Mesenteric fat pad (tissue), 1 donor: ENCODE data around the gene METAP1D. TPM values are rescaled to one million over a fixed set of nuclear protein-coding genes. Genes with fewer than 3 reads are reported as not detected.
"Not testable (repeated sequence)": the region's sequence is repeated elsewhere in the genome, so short reads cannot be mapped to it uniquely, and the experiment has no call there.

ENCODE experiments used
- DNase-seq: peaks from one replicate; pipeline ENCODE4 v3.0.0-alpha.2; 2020; ENCODE audit warnings: low spot score
- total RNA-seq: library from RNA; stranded (reverse); fragmentation: NEBNext Ultra II Directional; extraction: Animal tissue kit (Norgen Biotek cat#: 25700); gene quantifications from one replicate; pipeline ENCODE4 v1.2.1, GENCODE V29; 2021
- donor health status: DM: yes; HTN: yes; CAD: no.

The METAP1D gene
- total RNA-seq, 1 donor from 2014 or later: 5.5 TPM

DNA sequence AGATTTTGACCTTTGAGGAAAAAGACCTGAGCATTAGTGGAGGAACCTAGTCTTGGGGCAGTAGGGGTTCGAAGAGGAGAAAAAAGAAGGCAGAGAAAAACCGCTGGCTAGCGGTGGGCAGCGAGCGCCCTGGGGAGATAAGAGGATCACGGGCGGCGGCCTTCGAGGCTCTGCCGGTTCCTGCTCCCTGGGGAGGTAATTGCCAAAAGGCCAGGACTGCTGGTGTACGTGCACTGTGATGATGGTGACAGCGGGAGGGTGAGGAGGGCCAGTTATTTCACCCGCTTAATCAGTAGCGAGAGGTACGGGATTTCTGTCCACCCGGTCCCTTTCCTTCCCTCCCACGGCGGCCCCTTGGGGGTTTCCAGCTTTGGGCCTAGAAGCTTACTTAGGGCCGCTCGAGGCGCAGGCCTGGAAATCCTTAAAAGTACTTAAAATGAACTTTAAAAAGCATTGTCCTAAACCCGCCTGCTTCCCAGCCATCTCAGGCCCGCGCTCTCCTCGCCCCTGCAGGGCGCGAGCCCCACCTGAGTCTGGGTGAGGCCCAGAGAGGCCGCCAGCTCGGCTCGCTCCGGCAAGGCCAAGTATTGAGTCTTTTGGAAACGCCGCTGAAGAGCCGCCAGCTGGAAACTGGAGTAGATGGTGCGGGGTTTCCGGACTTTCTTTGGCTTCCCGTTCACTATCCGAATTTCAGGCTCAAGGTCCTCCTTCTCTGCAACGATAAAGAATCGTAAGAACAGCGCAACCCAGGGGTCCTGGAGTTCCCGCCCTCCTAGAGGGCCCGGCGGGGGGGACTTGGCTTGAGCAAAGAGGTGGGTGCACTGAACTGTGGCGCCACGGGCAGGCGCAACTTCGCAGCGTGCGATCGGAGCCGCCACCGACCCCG is 101.4 kb downstream of the METAP1D start:
- no peak for DNase-seq

- no peak for DNase-seq
Measured at GRCh38 chr2:172101821-172102390, 102.2 kb downstream of the METAP1D start.

DNA sequence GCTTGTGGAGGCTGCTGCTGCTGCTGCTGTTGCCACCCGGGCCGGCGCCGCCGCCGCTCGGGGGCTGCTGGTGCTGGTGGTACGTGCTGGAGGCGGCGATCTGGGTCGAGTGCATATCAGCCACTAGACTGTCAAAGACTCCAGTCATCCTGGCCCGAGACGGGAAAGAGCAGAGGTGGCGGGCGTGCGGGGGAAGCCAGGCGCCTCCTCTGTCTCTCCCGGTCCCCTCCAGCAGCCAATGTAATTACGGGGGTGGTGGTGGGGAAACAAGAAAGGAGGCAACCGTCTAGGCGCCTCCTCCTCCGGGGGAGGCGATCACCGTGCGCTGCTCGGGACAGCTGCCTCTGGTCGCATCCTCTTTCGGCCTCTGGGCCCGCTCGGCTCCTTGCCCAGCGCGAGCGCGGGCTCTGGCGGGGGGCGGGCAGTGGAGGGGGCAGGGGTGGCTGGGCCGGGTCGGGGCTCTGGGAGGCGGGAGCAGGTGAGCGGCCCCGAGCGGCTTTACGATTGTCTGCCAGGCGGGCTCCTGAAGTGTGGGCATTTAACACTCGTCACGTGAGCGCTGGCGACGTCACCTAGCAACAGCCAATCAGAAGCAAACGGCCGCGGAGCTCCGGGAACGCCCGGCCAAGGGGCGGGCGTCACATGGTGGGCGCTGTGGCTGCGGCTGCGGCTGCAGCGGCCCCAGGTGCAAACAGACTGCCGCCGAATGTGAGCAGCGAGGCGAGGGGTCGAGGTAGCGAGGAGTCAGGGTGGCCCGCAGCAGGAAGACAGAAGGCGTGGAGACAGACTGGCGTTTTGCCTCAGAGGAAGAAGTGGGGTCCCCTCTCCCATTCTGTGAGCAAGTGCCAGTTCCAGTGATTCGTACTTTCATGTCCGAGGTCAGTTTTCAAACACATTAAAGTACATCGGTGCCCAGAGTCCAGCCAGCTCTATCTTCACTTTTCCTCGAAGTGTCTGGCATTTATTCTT is 102.9 kb downstream of the METAP1D start, which contains the start of gene DLX2:
TSS of gene DLX2 (minus strand) at position 510 of the 969 bp plus-strand sequence. CDS start at position 148, 362 bp downstream.
- DNase-seq: no peak

GRCh38 chr2:172103471-172104272 is 103.9 kb downstream of the METAP1D start:
- no peak for DNase-seq

- DNase-seq: no peak
Measured at GRCh38 chr2:172105471-172106107, 105.8 kb downstream of the METAP1D start.

DNA sequence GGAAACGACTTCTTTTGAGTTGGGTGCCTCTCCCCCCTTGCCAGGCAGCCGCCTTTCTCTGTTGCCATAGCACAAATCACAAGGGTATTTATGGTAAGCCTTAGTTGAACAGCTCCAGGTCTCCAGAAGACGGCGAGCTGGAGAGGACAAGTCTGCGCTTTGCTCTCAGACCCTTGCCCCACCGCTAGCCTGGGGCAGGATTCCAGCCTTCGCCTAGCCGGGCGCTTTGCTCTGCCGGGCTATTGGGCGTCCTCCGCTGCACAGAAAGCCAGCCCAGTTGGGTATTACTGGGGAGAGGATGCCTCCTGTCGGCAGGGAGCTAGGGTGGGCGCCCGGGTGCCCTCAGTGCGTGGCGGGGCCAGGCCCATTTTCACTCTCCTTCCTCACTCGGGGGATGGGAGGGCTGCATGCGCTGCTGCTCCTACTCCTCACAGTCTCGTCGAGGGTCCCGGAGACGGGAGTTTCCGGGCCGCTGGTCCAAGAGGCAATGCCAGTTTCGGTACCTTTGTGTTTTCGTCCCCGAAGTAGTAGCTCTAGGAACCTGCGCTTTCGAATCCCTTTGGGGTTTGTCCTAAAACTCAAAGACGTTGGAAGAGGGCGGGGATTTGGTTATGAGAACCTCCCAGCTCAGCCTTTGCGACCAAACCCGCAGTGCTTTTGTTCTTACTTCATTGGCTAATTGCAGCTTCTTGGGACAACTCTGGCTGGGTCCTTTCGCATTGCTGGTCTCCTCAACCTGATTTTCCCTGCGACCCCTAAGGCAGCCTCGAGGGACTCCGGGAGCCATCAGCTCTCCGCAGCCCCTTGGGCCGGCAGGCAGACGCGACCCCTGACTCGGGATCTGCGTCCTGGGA is 106.6 kb downstream of the METAP1D start:
- no peak for DNase-seq

DNA sequence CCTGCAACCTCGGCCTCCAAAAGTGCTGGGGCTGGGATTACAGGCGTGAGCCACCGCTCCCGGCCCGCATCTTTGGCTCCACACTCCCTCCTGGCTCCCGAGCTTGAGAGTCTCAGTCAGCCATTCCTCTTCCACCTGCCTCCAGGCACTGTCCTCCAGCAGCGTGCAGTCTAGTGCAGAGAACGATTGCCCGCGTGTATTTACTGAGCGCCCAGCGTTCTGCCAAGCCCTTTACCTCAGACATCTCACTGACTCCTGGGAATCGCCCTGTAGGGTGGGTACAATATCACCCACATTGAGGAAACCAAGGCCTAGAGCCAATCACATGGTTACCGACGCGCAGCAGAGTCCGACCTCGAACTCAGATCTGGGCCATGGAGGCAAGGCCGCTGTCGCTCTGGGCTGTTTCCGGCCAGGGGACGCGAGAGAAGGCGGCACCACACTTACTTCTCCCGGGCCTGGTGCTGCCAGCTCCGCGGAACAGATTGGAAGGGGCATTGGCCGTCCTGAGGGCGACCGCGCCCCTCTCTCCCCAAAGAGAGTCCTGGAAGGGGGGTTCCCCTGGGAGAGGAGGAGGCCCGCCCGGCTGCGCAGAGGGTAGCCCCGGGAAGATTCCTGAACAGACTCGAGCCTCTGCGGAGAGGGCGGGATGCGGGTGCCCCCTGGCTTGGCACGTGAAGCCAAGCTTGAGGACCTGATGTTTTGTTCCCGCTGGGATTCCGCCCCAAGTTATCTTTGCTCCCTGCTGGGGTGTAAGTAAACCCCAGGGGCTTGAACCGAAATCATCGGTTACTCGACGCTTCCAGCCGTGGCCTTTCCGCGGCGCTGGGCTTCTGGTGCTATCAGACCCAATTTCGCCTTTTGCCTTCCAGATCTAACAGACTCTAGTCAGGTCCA is 108.2 kb downstream of the METAP1D start:
- DNase-seq: no peak

DNA sequence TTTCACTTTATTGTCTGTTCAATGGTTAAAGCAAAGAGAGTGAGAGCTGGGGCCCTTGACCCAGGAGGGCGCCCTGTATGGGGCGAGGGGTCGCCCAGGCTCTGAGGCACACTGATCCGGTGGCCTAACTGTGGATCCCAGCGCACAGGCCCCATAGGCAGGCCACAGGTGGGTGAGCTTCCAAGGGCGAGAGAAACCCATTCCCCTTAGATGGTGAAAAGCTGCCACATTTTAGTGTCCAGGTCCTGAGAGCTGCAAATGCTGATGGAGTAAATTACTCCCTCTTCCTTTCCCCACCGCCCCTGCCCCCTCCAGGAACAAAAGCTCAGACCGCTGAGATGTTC is 108.8 kb downstream of the METAP1D start:
- DNase-seq: no peak

- DNase-seq: no peak
Measured at GRCh38 chr2:172109256-172109987, 109.7 kb downstream of the METAP1D start.

GRCh38 chr2:172109988-172110811 is 110.4 kb downstream of the METAP1D start:
- DNase-seq: no peak

GRCh38 chr2:172113617-172114016 is 113.9 kb downstream of the METAP1D start:
- DNase-seq: no peak

GRCh38 chr2:172114176-172114575 is 114.4 kb downstream of the METAP1D start:
- DNase-seq: not testable (repeated sequence)

DNA sequence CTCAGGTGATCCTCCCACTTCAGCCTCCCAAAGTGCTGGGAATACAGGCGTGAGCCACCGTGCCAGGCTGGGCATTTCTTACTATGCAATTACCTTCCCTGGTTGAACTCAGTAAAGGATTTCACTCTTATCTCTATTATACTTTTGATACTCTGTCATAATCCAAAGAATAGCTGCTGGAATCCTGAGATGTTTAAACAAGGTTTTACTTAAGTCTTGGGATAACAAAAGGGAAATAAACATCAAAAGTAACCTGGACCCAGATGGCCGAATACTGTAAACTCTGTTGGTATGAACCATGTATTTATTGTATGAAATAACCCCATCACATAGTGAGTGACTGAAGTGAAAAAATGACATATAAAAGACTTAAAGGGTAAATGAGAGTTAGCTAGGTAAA is 114.8 kb downstream of the METAP1D start:
- no peak for DNase-seq

DNA sequence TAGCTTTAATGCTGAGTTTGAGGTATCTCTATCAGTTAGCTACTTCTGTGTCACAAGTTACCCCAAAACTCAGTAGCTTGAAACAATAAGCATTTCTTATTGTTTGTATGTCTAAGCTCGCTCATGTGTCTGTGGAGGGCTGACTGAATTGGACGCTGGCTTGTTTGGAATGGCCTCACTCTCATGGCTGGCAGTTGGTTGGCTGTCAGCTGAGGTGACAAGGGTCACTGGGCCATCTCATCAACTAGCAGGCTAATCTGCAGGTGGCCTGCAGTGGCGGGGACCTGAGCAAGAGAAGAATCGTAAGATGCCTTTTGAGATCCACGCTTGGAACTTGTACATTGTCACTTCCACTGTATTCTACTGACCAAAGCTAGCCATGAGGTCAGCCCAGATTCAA is 116.4 kb downstream of the METAP1D start:
- no peak for DNase-seq

DNA sequence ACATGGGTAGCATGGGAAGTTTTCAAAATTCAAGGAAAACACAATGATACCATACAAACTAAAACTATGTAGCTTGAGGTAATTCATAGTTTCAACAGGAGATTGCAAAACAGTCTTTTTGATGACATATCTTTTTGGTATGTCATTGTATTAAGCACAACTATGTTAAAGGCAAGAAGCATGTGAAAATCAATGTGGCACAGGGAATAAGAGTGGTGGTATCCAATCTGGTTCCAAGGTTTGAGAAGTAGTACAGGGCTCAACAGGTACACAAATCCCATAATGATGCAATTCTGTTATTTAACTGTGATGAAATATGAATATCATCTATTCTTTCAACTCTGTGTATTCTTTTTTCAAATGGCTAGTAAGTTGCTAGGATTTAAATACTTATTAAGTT is 119.3 kb downstream of the METAP1D start:
- no peak for DNase-seq

DNA sequence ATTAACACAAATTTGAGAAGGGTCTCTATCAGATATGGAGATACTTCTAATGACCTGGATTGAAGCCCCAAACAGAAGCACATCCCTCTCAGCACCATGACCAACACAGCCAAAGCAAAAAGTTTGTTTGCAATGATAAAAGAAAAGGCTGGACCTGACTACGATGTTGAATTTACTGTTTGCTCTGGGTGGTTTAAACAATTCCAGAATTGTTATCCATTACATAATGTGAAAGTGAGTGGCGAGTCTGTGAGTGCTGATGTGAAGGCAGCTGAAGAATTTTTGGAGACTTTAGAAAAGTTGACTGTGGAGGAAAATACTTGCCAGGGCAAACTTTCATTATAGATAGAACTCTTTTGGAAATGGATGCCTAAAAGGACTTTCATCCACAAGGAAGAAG is 120.4 kb downstream of the METAP1D start:
- DNase-seq: no peak

- no peak for DNase-seq
Measured at GRCh38 chr2:172128484-172128883, 128.7 kb downstream of the METAP1D start.
